H1 (cell line): Measurements from ENCODE around the gene CMKLR1. TPM values are rescaled to one million over a fixed set of nuclear protein-coding genes. Genes with fewer than 3 reads are reported as not detected.

Experiments used
- CBX8 ChIP-seq: fragments of 300-800, 300-1000 bp; sonication (generic); IDR thresholded peaks from 2 replicates; pipeline ENCODE4 v1.7.1; 2016; ENCODE audit warnings: low read depth, low read length, borderline replicate concordance
- NANOG ChIP-seq: IDR thresholded peaks from 2 replicates; pipeline ENCODE4 v1.6.1; 2011; ENCODE audit warnings: low read length, low read depth, mild to moderate bottlenecking, inconsistent platforms; ENCODE audit not compliant: insufficient read depth, poor library complexity, severe bottlenecking
- POLR2AphosphoS5 ChIP-seq: IDR thresholded peaks from 2 replicates; pipeline ENCODE4 v1.6.1; 2011; ENCODE audit warnings: low read depth, low read length
- polyA plus RNA-seq, 7 experiments: library from polyadenylated mRNA; depleted of rRNA in 3 of 7; stranded (reverse) in 5 of 7; unstranded in 2 of 7; fragments of >200 nt in 5 of 7; fragments of 200-250 nt in 2 of 7; gene quantifications; 1 replicate in 5 of 7; 2 replicates in 1 of 7; 4 replicates in 1 of 7; pipeline versions ENCODE4 v1.2.1 to v1.2.3, GENCODE V29; 2011 to 2013; ENCODE audit warnings: missing spikeins in 2 of 7, mixed read lengths in 2 of 7
- total RNA-seq: library from RNA; stranded (reverse); fragmentation: NEBNext Ultra II Directional; extraction: Animal tissue kit (Norgen Biotek cat#: 25700); gene quantifications from 2 replicates; pipeline ENCODE4 v1.2.1, GENCODE V29; 2021
- TF ChIP-seq, protein P1 (sequence below), 3 experiments: IDR thresholded peaks; 1 replicate in 2 of 3; 2 replicates in 1 of 3; pipeline versions ENCODE4 v1.5.1 to v1.6.1; 2011; ENCODE audit warnings: low read length in 3 of 3, mild to moderate bottlenecking in 3 of 3, inconsistent platforms in 2 of 3, low read depth in 1 of 3, moderate library complexity in 1 of 3; ENCODE audit not compliant: insufficient read depth in 1 of 3; ENCODE audit errors: control extremely low read depth in 1 of 3

Gene CMKLR1
- total and polyA plus RNA-seq, 2 of the 8 experiments (the other 6 are each of a cell fraction or from before 2014, with no cell fraction given), result 2.1 to 2.8 TPM

DNA sequence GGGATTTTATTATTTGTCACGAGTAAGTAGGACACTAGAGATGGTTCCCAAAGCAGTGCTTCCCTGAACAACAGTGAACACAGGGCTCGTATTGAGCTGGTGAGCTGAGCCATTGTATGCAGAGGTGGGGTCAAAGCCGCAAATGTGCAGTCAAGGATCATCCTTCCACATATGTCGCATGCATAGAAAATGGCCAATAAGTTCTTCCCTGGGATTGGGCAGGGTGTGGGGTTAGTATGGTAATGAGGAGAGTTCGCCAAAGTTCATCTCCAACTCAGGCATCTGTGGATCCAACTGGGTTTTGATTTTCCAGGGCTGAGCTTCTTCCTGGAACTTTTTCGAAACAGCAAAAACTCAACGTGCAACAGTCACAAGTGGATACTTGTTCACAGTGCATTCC, 86.6 kb downstream of the CMKLR1 start (continued):
- TF ChIP-seq, protein P1, sequence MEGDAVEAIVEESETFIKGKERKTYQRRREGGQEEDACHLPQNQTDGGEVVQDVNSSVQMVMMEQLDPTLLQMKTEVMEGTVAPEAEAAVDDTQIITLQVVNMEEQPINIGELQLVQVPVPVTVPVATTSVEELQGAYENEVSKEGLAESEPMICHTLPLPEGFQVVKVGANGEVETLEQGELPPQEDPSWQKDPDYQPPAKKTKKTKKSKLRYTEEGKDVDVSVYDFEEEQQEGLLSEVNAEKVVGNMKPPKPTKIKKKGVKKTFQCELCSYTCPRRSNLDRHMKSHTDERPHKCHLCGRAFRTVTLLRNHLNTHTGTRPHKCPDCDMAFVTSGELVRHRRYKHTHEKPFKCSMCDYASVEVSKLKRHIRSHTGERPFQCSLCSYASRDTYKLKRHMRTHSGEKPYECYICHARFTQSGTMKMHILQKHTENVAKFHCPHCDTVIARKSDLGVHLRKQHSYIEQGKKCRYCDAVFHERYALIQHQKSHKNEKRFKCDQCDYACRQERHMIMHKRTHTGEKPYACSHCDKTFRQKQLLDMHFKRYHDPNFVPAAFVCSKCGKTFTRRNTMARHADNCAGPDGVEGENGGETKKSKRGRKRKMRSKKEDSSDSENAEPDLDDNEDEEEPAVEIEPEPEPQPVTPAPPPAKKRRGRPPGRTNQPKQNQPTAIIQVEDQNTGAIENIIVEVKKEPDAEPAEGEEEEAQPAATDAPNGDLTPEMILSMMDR (IDR thresholded peaks at IDR 0.05; ENCODE audit: control extremely low read depth in 1 of 3, insufficient read depth in 1 of 3, low read depth in 1 of 3, low read length in 3 of 3), result no peak
- TF ChIP-seq CBX8 (no peak), NANOG (no peak), POLR2AphosphoS5 (no peak)
